Esophagus squamous epithelium (tissue), 4 donors: ENCODE results near the gene AIP.
"Not testable (repeated sequence)": the region's sequence is repeated elsewhere in the genome, so short reads cannot be mapped to it uniquely, and the experiment has no call there.

ENCODE experiments used
- CTCF ChIP-seq, 6 experiments: fragments of 450-650 bp in 4 of 6; fragments of 200-600 bp in 2 of 6; sonication (generic) in 2 of 6; IDR thresholded peaks; one replicate each; pipeline ENCODE4 v1.5.1; 2016 to 2019; ENCODE audit warnings: antibody characterized with exemption in 6 of 6, mild to moderate bottlenecking in 4 of 6, moderate library complexity in 4 of 6
- POLR2A ChIP-seq, 4 donors: fragments of 450-650 bp; IDR thresholded peaks; one replicate each; pipeline ENCODE4 v1.6.1; 2017; ENCODE audit warnings: antibody characterized with exemption in 4 of 4, mild to moderate bottlenecking in 4 of 4, moderate library complexity in 3 of 4

DNA sequence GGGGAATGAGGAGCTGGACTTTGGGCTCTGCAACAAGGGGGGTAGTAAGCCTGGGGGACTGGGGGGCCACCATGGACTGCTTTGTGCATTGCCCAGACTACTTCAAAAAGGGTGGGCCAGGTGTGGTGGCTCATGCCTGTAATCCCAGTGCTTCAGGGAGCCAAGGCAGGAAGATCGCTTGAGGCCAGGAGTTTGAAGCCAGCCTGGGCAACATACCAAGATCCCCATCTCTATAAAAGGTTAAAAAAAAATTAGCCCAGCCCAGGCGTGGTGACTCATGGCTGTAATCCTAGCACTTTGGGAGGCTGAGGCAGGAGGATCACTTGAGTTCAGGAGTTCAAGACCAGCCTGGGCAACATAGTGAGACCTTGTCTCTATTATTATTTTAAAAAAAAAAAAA, 17.3 kb upstream of the AIP start:
- TF ChIP-seq CTCF, POLR2A (IDR thresholded peaks at IDR 0.05): not testable (repeated sequence)
